ENCODE measurements around the gene CACNA1C.

CACNA1C gene

DNA sequence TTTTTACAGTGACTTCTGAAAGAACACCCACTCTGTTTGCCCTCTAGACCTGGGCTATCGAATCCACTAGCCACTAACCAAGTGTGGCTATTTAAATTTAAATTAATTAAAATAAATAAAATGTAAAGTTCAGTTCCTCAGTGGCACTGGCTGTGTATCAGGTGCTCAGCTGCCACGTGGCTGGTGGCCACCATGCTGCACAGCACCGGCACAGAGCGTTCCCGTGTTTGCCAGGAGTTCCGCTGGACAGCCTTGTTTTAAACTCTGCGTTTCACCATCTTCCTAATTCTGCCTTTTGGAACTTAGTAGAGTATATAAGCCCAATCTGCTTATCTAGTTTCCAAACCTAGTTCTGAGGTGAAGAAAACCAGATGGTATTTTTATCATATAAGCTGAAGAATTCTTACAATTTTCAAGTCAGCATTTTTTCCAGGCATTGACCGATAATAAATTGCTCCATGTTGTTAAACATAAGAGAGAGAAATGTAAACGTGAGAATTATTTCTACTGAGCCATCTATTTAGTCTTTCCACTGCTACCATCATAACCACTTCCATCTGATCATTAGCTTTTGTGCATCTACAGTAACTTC lies 339.0 kb downstream of the CACNA1C start:
- TF ChIP-seq, protein P1, sequence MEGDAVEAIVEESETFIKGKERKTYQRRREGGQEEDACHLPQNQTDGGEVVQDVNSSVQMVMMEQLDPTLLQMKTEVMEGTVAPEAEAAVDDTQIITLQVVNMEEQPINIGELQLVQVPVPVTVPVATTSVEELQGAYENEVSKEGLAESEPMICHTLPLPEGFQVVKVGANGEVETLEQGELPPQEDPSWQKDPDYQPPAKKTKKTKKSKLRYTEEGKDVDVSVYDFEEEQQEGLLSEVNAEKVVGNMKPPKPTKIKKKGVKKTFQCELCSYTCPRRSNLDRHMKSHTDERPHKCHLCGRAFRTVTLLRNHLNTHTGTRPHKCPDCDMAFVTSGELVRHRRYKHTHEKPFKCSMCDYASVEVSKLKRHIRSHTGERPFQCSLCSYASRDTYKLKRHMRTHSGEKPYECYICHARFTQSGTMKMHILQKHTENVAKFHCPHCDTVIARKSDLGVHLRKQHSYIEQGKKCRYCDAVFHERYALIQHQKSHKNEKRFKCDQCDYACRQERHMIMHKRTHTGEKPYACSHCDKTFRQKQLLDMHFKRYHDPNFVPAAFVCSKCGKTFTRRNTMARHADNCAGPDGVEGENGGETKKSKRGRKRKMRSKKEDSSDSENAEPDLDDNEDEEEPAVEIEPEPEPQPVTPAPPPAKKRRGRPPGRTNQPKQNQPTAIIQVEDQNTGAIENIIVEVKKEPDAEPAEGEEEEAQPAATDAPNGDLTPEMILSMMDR (conservative IDR thresholded peaks at IDR 0.05), result no peak
- no peak overlapping the region for H3K27ac ChIP-seq

DNA sequence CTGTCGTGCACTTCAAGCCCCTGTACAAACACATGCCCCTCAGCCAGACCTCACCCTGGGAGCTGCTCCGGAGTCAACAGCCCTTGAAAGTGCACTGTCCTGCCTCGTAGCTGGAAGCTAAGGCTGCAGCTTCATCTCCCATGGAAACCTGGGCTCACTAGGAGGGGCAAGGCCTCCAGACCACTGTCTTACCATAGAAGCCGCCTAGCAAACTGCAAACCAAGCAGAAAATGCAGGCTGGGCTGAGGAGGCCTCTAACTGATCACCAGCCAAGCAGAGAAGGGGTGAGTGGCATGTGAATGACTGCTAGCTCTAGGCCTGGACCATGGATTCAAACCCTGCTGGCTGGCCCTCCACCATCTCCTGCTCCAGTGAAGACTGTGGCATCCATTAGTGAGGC lies 340.2 kb downstream of the CACNA1C start:
- TF ChIP-seq, protein P1 (conservative IDR thresholded peaks at IDR 0.05), result no peak
- H3K27ac ChIP-seq, result no peak overlapping the region

DNA sequence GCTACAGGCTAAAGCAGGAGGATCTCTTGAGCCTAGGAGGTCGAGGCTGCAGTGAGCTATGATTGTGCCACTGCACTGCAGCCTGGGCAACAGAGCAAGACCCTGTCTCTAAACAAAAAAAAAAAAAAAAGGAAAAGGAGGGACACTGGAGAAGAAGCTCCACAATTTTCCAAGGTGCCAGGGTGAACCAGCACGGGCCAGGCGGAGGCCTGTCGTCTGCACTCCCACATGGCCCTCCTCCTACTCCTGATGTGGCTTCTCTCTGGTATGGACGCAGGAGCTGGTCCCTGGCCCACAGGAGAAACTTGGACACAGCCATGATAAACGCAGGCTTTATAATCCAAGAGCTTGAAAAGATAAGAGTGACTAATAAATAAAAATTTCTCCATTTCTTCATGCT lies 341.2 kb downstream of the CACNA1C start:
- no peak overlapping the region for H3K27ac ChIP-seq
- TF ChIP-seq, protein P1 (conservative IDR thresholded peaks at IDR 0.05), result no peak

DNA sequence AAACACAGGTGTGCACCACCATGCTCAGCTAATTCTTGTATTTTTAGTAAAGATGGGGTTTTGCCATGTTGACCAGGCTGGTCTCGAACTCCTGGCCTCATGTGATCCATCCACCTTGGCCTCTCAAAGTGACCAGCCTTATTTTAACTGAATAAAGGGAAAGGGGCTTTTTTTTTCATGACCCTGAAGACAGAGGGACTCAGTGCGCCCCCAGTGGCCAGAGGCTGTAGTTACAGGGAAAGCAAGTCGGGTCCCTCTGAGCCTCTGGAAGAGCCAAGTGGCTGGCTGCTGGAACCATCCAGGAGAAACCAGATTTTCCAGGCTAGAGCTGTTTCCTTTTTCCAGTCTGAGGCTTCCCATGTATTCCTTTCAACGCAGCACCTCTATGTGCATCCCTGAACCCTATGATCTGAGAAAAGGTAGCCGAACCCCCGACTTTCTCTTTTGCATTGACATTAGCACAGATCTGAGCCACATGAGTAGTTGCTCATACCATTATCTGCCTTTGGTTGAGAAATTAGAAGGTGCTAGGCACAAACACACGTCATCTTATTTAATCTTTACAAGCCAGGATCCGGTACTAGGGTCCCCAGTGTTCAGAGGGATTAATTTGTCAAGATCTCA lies 342.7 kb downstream of the CACNA1C start:
- TF ChIP-seq, protein P1 (conservative IDR thresholded peaks at IDR 0.05), result peak; percentile 90
- no peak overlapping the region for H3K27ac ChIP-seq

DNA sequence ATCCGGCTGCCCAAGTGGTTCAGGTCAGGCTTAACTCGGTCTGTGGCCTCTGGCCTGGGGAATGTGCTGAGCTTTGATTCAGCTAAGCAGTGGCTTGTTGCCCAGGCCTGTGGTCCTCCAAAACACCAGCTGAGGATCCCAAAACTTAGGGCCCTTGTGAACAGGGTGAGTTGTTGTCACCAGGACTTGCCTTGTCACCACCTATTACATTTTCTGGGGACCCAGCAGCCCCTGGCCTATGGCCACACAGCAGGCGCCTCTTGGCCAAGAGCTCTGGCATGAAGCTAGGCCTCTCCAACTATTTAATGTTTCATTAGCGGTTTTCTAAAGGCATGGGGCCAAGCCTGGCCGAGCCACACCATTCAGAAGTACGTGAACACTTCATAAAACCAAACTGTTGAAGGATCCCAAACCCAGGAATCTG lies 343.7 kb downstream of the CACNA1C start:
- TF ChIP-seq, protein P1 (conservative IDR thresholded peaks at IDR 0.05), result no peak
- H3K27ac ChIP-seq, result no peak overlapping the region

DNA sequence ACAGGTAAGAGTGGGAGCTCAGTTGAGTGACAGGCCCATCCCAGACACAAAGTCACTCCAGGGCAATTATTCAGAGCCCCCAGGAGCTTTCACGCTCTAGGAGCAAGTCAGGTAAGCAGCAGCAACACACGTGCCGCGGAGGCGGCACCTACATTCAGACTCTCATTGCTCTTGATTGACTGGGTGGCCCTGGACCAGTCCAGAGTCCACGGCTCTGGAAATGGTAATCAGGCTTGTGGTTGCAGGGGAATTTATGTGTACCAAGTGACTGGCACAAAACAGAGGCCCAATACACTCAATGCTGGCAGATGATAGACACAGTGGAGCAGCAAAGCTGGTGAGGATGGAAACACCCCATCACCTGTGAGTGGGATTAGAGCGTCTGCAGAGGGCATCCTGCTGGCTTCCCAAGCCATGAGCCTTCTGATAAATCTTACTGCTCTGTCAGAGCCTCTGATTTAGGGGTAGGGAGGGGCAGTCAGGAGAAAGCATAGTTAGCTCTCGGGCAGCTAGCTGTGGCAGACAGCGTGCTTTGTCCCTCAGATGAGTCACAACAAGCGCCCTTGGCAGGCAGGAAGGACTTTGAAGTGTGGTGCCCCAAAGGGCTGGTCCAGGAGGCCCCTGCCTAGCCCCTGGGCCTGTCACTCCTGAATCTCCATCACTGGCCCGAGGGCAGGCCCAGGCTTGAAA lies 344.7 kb downstream of the CACNA1C start:
- TF ChIP-seq, protein P1 (conservative IDR thresholded peaks at IDR 0.05), result no peak
- no peak overlapping the region for H3K27ac ChIP-seq

DNA sequence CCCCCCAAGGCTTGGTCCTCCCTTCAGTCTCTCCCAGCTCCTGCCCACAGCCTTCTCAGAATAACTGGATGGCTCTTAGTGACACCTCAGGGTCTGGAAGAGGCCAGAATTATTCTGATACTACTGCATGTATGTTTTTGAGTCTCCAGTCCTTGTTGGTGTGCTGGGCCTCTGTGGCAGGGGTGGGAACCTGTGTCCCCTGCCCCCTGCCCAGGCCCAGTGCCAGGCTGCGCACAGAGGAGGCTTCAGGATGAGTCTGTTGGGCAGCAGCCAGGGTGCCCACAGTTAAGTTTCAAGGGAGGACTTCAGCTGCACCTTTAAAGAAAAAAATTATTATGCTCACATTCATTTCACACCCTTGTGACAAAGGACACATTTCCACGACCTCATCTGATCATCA lies 348.3 kb downstream of the CACNA1C start:
- TF ChIP-seq, protein P1 (conservative IDR thresholded peaks at IDR 0.05), result no peak
- no peak overlapping the region for H3K27ac ChIP-seq
